ENCODE measurements around the gene SPTBN2. TPM values are rescaled to one million over a fixed set of nuclear protein-coding genes. Genes with fewer than 3 reads are reported as not detected.

SPTBN2 gene
- total RNA-seq, 2 donors from 2014 or later: 1.2 to 5.6 TPM

- ATAC-seq (ENCODE audit: insufficient number of reproducible peaks, low FRiP score, low read depth) (peak; percentile 64), DNase-seq (ENCODE audit: low spot score) (no peak)
- no peaks in the 10 kb centered on the region for H3K27me3 ChIP-seq (replicated peaks; ENCODE audit: insufficient read depth)
- H3K4me3 ChIP-seq: peak overlapping the region; percentile 99
- H3K9me3 ChIP-seq: no peaks in the 10 kb centered on the region
- H3K4me1 ChIP-seq (ENCODE audit: control insufficient read depth in 1 of 2, low read depth in 2 of 2): peaks cover 6 to 17% of the 10 kb centered on the region in 2 donors
- no peaks in the 10 kb centered on the region for H3K36me3 ChIP-seq
- H3K27ac ChIP-seq: peak overlapping the region; percentile 54 to 62
- no peak for TF ChIP-seq CTCF (IDR thresholded peaks at IDR 0.05)
Measured at GRCh38 chr11:66744485-66745355, 15.7 kb upstream of the SPTBN2 start.

- ATAC-seq (ENCODE audit: insufficient number of reproducible peaks, low FRiP score, low read depth) (no peak), DNase-seq (ENCODE audit: low spot score) (no peak)
- Histone ChIP-seq H3K27ac (no peak overlapping the region), H3K4me1 (ENCODE audit: control insufficient read depth in 1 of 2, low read depth in 2 of 2) (peaks cover 6 to 17% of the 10 kb centered on the region in 2 donors), H3K36me3 (no peaks in the 10 kb centered on the region), H3K27me3 (replicated peaks; ENCODE audit: insufficient read depth) (no peaks in the 10 kb centered on the region), H3K9me3 (no peaks in the 10 kb centered on the region), H3K4me3 (peak overlapping the region; percentile 99)
- TF ChIP-seq CTCF (IDR thresholded peaks at IDR 0.05): no peak
Measured at GRCh38 chr11:66743271-66743968, 14.4 kb upstream of the SPTBN2 start.

- no peaks in the 10 kb centered on the region for H3K27me3 ChIP-seq (replicated peaks; ENCODE audit: insufficient read depth)
- no peak overlapping the region for H3K4me3 ChIP-seq
- no peak overlapping the region for H3K27ac ChIP-seq
- no peak for DNase-seq (ENCODE audit: low spot score)
- H3K36me3 ChIP-seq: no peaks in the 10 kb centered on the region
- H3K9me3 ChIP-seq: no peaks in the 10 kb centered on the region
- ATAC-seq (ENCODE audit: insufficient number of reproducible peaks, low FRiP score, low read depth): no peak
- no peak for TF ChIP-seq CTCF (IDR thresholded peaks at IDR 0.05)
- peaks cover 6 to 17% of the 10 kb centered on the region in 2 donors for H3K4me1 ChIP-seq (ENCODE audit: control insufficient read depth in 1 of 2, low read depth in 2 of 2)
Measured at GRCh38 chr11:66741153-66741552, 12.1 kb upstream of the SPTBN2 start.

- DNase-seq (ENCODE audit: low spot score) (no peak), ATAC-seq (ENCODE audit: insufficient number of reproducible peaks, low FRiP score, low read depth) (no peak)
- H3K4me1 ChIP-seq (ENCODE audit: control insufficient read depth in 1 of 2, low read depth in 2 of 2): peaks cover 6 to 12% of the 10 kb centered on the region in 2 donors
- no peak for TF ChIP-seq CTCF (IDR thresholded peaks at IDR 0.05)
- H3K36me3 ChIP-seq: no peaks in the 10 kb centered on the region
- no peaks in the 10 kb centered on the region for H3K27me3 ChIP-seq (replicated peaks; ENCODE audit: insufficient read depth)
- H3K27ac ChIP-seq: no peak overlapping the region
- H3K4me3 ChIP-seq: no peak overlapping the region
- no peaks in the 10 kb centered on the region for H3K9me3 ChIP-seq
Measured at GRCh38 chr11:66739983-66740382, 11.0 kb upstream of the SPTBN2 start.

GRCh38 chr11:66734215-66734614 lies 5.2 kb upstream of the SPTBN2 start:
- no peak for ATAC-seq (ENCODE audit: insufficient number of reproducible peaks, low FRiP score, low read depth)
- TF ChIP-seq CTCF (IDR thresholded peaks at IDR 0.05): no peak
- Histone ChIP-seq H3K4me3 (no peak overlapping the region), H3K27ac (no peak overlapping the region), H3K4me1 (ENCODE audit: control insufficient read depth in 1 of 2, low read depth in 2 of 2) (no peaks in the 10 kb centered on the region), H3K36me3 (no peaks in the 10 kb centered on the region), H3K27me3 (replicated peaks; ENCODE audit: insufficient read depth) (no peaks in the 10 kb centered on the region), H3K9me3 (no peaks in the 10 kb centered on the region)
- no peak for DNase-seq (ENCODE audit: low spot score)
